T-helper 1 cell (primary cell): ENCODE results near the gene NPAS3.

Experiments used
- DNase-seq, 5 donors: peaks; one replicate each; pipeline ENCODE4 v3.0.0-alpha.2; 2012 to 2020

Gene NPAS3

DNA sequence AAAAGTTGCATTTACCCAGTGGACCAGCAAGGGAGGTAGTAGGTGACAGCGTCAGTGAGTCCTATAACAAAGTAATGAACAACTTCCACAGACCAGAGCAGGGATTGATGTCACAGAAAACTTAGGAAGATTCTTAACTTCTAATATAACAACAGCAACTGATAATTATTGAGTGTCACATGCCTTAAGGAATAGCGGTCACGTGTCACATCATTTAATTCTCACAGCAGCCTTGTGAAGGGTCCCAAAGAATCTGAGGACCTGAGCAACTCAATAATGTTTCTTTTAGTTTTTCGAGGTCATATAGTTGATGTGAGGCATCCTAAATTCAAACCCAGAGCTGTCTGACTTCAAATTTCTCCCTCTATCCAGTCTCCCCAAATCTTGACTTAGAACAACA is 590.0 kb downstream of the NPAS3 start:
- no peak for DNase-seq

DNA sequence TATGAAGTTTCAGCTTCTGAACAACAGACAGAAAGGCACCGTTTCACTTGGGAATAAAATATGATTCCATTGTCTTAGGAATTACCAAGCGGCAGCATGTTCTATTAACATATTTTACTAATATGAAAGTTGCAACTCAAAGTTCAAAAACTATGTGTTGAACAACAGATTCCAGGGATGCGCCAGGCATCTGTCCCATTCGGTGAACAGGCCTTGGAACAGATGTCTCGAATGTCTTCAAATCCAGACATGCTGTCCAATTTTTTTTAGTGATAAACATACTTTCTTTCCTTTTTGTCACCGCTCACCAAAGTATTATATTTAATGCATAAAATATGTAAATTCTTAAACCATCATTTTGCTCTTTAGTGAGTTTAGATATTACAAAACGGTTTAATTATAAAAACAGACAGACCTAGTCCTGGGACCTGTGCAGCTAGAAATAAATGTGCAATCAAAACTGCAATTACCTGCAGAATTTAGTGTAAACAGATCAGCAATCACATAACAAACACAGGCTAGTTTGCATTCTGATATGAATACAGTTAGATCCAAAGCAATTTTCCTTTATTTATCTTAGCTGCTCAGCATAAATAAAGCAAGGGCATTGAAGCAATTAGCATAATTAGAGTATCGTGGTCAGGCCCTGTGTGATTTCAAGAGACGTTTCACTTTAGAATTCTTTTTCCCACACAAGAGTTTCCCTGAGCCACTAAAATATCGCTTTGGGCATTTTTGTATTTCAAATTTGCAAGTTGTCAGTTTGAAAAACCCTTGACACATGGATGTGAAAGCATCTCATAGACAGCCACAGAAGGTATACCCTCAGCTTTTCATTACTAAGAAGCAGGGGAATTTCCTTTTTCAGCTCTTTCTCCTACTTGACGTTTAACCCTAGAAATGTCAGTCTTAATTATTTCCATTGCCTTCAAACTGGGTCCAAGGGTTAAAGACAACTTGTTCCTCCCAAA is 591.4 kb downstream of the NPAS3 start:
- no peak for DNase-seq

DNA sequence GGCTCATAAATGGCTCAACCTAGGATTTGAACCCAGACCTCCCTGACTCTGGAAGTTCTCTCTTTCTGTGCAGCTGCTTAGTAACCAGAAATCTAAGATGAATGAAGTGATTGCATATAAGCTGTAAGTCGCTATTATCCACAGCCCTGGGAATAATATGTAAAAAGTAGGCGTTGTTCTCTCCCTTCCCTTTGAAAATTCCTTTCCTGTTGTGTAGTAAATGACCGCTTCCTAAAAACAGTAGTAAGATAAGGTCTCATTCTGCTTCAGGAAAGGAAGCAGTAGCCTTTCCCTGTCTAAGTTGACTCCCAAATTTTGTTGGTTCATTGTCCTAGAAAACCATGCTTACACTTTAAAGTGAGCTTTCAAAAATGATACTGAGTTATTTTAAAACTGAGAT is 593.9 kb downstream of the NPAS3 start:
- no peak for DNase-seq

- DNase-seq = no peak
Measured at GRCh38 chr14:33534104-33534503, 595.4 kb downstream of the NPAS3 start.

GRCh38 chr14:33534632-33535031 is 596.0 kb downstream of the NPAS3 start:
- DNase-seq = no peak

GRCh38 chr14:33539918-33540357 is 601.3 kb downstream of the NPAS3 start:
- DNase-seq = no peak

GRCh38 chr14:33541171-33541570 is 602.5 kb downstream of the NPAS3 start:
- no peak for DNase-seq

DNA sequence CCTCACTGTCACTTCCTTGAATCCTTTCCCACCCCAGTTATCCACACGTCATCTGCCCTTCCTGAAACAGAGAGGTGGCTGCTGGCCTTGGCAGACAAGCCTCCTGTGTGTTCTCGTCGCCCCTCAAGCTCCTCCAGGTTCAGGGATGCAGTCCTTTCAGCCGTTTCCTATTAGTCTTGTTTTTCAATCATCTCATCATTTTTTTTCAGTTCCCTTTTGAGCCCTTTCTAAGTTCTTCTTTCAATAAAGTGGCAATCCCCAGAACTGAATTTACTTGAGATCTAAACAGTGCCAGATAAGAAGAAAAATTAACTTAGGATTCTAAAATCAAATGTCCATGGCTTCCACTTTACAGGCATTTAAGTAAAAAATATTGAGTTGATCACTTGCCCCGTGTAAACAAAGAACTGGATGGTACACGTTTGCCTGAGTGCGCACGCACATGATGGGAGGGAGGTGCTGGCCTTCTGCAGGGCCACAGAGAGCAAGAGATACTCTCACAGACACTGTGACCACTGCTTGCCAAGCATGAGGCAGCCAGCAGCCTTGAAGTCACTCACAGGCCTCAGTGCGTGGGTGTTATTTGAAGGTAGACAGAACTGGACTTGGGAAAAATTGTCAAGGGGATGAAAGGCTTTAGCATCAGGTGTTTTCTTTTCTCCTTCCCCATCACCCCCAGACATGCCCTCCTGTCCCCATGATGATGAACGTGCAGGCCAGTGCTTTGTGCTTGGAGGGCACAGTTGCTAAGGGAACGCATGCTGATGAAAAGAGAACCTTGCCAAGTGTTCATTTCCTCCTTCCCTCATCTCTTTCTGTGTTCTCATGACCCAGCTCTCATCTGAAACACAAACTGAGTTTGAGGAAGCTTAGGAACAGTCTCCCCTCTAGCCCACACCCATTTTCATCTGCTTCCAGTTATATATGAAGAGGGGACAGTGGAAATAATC is 603.9 kb downstream of the NPAS3 start:
- no peak for DNase-seq

GRCh38 chr14:33545696-33546095 is 607.0 kb downstream of the NPAS3 start:
- DNase-seq = no peak

- no peak for DNase-seq
Measured at GRCh38 chr14:33548606-33549005, 609.9 kb downstream of the NPAS3 start.

DNA sequence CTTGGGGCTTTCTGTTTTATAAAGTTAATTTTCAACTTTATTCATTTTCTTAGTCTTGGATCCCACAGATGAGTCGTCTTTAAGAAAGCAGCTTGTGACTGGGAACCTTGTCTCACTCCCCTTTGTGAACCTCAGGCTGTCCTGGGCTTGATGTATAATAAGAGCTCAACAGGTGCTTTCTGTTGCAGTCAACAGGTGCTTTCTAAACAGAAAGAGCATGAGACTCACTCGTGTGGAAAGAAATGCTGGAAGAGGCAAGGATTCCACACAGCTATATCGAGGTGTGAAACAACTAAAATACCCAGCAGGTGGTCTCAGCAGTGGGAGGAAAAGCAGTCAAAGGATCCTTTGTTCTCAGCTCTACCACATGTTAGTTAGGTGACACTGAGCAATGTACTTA is 613.3 kb downstream of the NPAS3 start:
- DNase-seq = no peak

DNA sequence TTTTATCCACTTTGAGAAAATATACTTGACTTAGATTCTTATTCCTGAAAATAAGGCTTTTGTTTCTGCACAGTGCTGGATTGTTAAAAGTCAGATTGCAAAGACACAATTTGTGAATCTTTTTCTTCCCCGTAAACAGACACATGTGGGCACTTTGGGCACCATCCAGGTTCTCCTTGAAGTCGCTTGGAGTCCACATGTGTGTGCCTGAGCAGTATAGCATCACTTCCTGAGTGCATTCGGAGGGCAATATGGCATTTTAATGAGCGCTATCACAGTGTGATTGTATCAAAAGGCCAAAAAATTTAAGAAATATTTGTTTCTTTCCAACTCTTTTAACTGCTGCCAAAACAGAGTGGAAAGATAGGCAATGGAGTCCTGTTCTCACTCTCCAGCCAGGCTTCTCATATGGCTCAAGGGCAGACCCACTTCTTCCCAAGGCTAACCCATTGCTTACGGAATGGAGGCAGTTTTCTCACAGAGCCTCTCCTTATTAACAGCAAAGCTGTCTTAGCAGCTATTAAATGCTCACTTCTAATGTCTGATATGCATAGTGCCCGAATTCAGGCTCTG is 615.1 kb downstream of the NPAS3 start:
- DNase-seq = no peak

- no peak for DNase-seq
Measured at GRCh38 chr14:33554988-33555387, 616.3 kb downstream of the NPAS3 start.

GRCh38 chr14:33555710-33556350 is 617.2 kb downstream of the NPAS3 start:
- DNase-seq = no peak

GRCh38 chr14:33556382-33557121 is 617.9 kb downstream of the NPAS3 start:
- DNase-seq = no peak

DNA sequence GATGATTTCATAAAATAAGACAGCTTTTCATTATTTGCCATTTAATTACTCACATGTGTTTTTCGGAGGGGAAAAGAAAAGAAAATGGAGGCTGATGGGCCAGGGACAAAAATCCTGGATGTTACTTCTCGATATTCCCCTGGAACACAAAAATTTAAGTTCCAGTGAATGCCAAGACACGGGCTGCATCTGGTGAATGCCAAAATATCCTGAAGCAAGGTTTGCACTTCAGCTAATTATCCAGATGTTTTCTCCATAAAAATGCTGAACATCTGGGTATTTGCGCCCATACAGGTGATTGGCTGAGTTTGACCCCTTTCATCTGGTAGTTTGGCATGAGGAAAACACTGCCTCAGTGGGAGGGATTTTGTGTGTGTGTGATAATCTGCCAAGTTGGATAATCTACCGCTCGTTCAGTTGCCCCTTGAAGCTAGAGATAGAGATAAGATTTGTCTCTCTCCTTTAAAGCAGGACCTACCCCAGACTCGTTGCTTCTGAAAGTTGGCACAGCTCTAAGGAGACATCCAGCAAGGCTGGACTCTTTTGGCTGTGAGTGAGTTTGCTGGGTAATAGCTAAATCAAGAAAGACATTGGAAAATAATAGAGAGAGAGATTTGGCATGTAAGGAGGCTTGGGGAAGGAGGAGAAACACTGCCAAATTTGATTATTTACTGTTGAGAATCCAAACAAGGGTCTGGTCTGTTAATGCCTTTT is 622.2 kb downstream of the NPAS3 start:
- no peak for DNase-seq

DNA sequence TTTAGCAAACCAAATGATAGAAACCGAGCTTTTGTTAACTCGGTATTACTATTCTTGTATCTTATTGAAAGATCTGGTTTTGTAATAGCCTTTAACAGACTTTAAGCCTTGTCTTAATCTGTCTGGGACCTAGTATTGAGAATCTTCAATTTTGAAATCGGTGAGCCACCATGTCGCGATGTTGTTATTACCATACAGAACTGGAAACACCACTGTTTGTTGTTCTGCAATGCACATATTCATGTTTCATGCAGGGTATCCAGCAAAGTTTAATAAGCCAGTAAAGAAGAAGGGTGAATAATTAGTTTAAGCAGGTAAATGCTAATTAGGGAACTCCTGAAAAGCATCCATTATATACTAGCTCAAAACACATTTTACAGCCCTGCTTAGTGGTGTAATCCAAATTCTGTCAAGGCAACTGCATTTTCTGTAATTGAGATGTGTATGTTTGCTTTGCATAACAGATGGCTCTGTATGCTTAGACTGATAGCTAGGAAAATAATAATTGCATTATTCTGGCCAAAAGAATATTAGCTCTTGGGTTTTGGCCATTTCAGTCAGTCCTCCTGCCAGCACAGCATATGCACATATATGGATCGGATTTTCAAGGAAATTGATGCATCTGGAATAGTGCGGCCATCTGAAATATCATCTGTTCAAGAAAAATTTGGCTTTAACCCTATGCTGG is 623.0 kb downstream of the NPAS3 start:
- no peak for DNase-seq

- no peak for DNase-seq
Measured at GRCh38 chr14:33563191-33563900, 624.7 kb downstream of the NPAS3 start.

- no peak for DNase-seq
Measured at GRCh38 chr14:33563901-33564197, 625.2 kb downstream of the NPAS3 start.
